Measurements from ENCODE around the gene SLC32A1. TPM values are rescaled to one million over a fixed set of nuclear protein-coding genes. Genes with fewer than 3 reads are reported as not detected.

SLC32A1 gene
- total and polyA plus RNA-seq, 4 experiments from 2014 or later, result not detected

Other genes starting within 250 kb of the SLC32A1 start
- gene ADIG, start 143.3 kb upstream of the SLC32A1 start, total RNA-seq, result not detected
- not detected for gene ADIG, start 143.3 kb upstream of the SLC32A1 start, polyA plus RNA-seq
- not detected for gene ARHGAP40, start 122.7 kb upstream of the SLC32A1 start, total RNA-seq
- not detected for gene ARHGAP40, start 122.7 kb upstream of the SLC32A1 start, polyA plus RNA-seq
- gene ACTR5, start 24.0 kb downstream of the SLC32A1 start, total RNA-seq, result 10 to 100 TPM; 16.9 to 17.4 TPM
- 10 to 100 TPM in 1 of 2 donors, 1 to 10 TPM in 1; 8.7 to 10.5 TPM for gene ACTR5, start 24.0 kb downstream of the SLC32A1 start, polyA plus RNA-seq
- 10 to 100 TPM; 54.3 to 55.1 TPM for gene PPP1R16B, start 81.2 kb downstream of the SLC32A1 start, total RNA-seq
- gene PPP1R16B, start 81.2 kb downstream of the SLC32A1 start, polyA plus RNA-seq, result 10 to 100 TPM; 17.3 to 36.7 TPM
- 1 to 10 TPM; 1.4 to 1.5 TPM for gene FAM83D, start 201.9 kb downstream of the SLC32A1 start, total RNA-seq
- gene FAM83D, start 201.9 kb downstream of the SLC32A1 start, polyA plus RNA-seq, result 1 to 10 TPM in 1 of 2 donors, under 1 TPM in 1; 0.93 to 1.2 TPM
- 10 to 100 TPM; 11.5 to 11.8 TPM for gene DHX35, start 237.9 kb downstream of the SLC32A1 start, total RNA-seq
- 1 to 10 TPM; 2.7 to 8.5 TPM for gene DHX35, start 237.9 kb downstream of the SLC32A1 start, polyA plus RNA-seq

Data from CD4-positive, alpha-beta memory T cell (primary cell).